MM.1S (cell line): ENCODE results near the gene PARP8.

Source experiments
- DNase-seq: peaks from one replicate; pipeline ENCODE4 v3.0.0-alpha.2; 2015
- H2AFZ ChIP-seq: fragments of 300-600 bp; sonication (generic); 2 replicates; pipeline ENCODE4 v1.6.0; 2016; ENCODE audit warnings: antibody characterized with exemption, low read length
- H3F3A ChIP-seq: fragments of 300-600 bp; sonication (generic); 2 replicates; pipeline ENCODE4 v1.6.1; 2016; ENCODE audit warnings: mild to moderate bottlenecking, antibody characterized with exemption, low read length, moderate library complexity, mixed read lengths; ENCODE audit not compliant: insufficient read depth
- H3K27ac ChIP-seq: fragments of 300-600 bp; sonication (generic); 2 replicates; pipeline ENCODE4 v1.5.1; 2016; ENCODE audit warnings: mild to moderate bottlenecking, low read length
- H3K27me3 ChIP-seq: fragments of 300-600 bp; sonication (generic); replicated peaks from 2 replicates; pipeline ENCODE4 v1.6.0; 2016; ENCODE audit warnings: low read length; ENCODE audit not compliant: insufficient read depth
- H3K36me3 ChIP-seq: fragments of 300-600 bp; sonication (generic); replicated peaks from 2 replicates; pipeline ENCODE4 v1.6.1; 2016; ENCODE audit warnings: mild to moderate bottlenecking, low read length, mixed read lengths; ENCODE audit not compliant: insufficient read depth
- H3K4me1 ChIP-seq: fragments of 300-600 bp; sonication (generic); 2 replicates; pipeline ENCODE4 v1.6.1; 2016; ENCODE audit warnings: low read length, mixed read lengths
- H3K4me2 ChIP-seq: fragments of 300-600 bp; sonication (generic); 2 replicates; pipeline ENCODE4 v1.6.0; 2016; ENCODE audit warnings: low read depth, low read length
- H3K4me3 ChIP-seq: fragments of 300-600 bp; sonication (generic); 2 replicates; pipeline ENCODE4 v1.5.1; 2016; ENCODE audit warnings: low read length, mixed read lengths
- H3K79me2 ChIP-seq: fragments of 300-600 bp; sonication (generic); 2 replicates; pipeline ENCODE4 v1.6.1; 2016; ENCODE audit warnings: mixed run types, low read length, mixed read lengths
- H3K9ac ChIP-seq: fragments of 300-600 bp; sonication (generic); 2 replicates; pipeline ENCODE4 v1.6.1; 2016; ENCODE audit warnings: low read length, mixed read lengths
- H3K9me2 ChIP-seq: fragments of 300-600 bp; sonication (generic); replicated peaks from 2 replicates; pipeline ENCODE4 v1.6.1; 2016; ENCODE audit warnings: mild to moderate bottlenecking, low read length, mixed read lengths; ENCODE audit not compliant: insufficient read depth
- H3K9me3 ChIP-seq: fragments of 300-600 bp; sonication (generic); replicated peaks from 2 replicates; pipeline ENCODE4 v1.6.1; 2016; ENCODE audit warnings: mild to moderate bottlenecking, low read length, mixed read lengths; ENCODE audit not compliant: insufficient read depth
- H4K20me1 ChIP-seq: fragments of 300-600 bp; sonication (generic); 2 replicates; pipeline ENCODE4 v1.6.1; 2016; ENCODE audit warnings: mild to moderate bottlenecking, low read length, moderate library complexity, mixed read lengths; ENCODE audit not compliant: insufficient read depth
- EZH2 ChIP-seq: fragments of 300-600 bp; sonication (generic); optimal IDR thresholded peaks from 2 replicates; pipeline ENCODE3; 2017; ENCODE audit warnings: low read depth, mild to moderate bottlenecking, antibody characterized with exemption, low read length, mixed read lengths
- EZH2phosphoT487 ChIP-seq: fragments of 300-600 bp; sonication (generic); IDR thresholded peaks from 2 replicates; pipeline ENCODE4 v1.6.1; 2018; ENCODE audit warnings: antibody characterized with exemption, low read length
- TF ChIP-seq, protein P1 (sequence below): fragments of 300-600 bp; sonication (generic); IDR thresholded peaks from 2 replicates; pipeline ENCODE4 v1.5.1; 2016; ENCODE audit warnings: antibody characterized with exemption, low read length, mixed read lengths

The PARP8 gene

DNA sequence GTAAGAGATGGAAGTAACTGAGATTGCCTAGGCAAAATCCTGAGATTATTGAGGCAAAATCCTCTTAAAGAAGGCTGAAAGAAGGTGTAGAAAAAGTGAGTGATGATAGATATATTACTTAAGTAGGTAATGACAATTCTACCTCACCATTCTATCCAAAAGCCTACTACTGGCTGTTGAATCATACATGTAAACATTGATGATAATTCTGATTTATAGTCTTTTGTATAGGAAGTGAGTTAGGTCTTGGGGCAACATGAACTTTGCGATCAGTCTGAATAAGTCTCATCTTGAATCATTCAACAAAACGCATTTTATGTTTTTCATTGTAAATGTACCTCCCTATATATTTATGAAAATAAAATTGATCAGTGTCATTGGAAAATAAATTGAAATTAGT, 99.6 kb downstream of the PARP8 start:
- Histone ChIP-seq H3K27me3 (no peaks in the 10 kb centered on the region), H3K79me2 (no peaks in the 10 kb centered on the region), H3F3A (no peaks in the 10 kb centered on the region), H3K9ac (no peak overlapping the region), H3K4me3 (no peak overlapping the region), H3K9me2 (no peaks in the 10 kb centered on the region), H2AFZ (no peak overlapping the region), H3K36me3 (no peaks in the 10 kb centered on the region), H3K9me3 (no peaks in the 10 kb centered on the region), H3K27ac (no peak overlapping the region), H4K20me1 (no peaks in the 10 kb centered on the region), H3K4me2 (no peak overlapping the region), H3K4me1 (no peaks in the 10 kb centered on the region)
- DNase-seq = no peak
- TF ChIP-seq EZH2 (no peak), EZH2phosphoT487 (no peak)

DNA sequence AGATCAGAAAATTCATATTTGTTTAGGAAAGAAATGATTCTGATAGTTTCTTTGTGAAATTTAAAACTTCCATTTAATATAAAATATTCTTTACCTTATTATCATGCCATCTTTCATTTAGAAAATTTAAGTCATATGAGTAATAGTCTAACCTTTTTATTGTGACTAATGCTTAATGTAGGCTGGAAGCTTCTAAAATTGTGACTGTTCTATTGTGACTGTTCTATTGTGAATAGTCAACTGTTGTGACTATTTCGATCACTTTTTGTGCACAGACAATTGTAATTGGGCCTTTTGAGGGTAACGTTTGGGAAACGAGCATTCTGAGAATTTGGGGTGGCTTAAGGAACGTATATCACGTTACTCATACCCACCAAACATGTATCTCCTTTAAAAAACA, 100.0 kb downstream of the PARP8 start:
- Histone ChIP-seq H3K36me3 (no peaks in the 10 kb centered on the region), H4K20me1 (no peaks in the 10 kb centered on the region), H3K9ac (no peak overlapping the region), H3K9me3 (no peaks in the 10 kb centered on the region), H3K9me2 (no peaks in the 10 kb centered on the region), H3K27me3 (no peaks in the 10 kb centered on the region), H3K27ac (no peak overlapping the region), H2AFZ (no peak overlapping the region), H3K4me3 (no peak overlapping the region), H3F3A (no peaks in the 10 kb centered on the region), H3K79me2 (no peaks in the 10 kb centered on the region), H3K4me1 (no peaks in the 10 kb centered on the region), H3K4me2 (no peak overlapping the region)
- TF ChIP-seq, protein P1, sequence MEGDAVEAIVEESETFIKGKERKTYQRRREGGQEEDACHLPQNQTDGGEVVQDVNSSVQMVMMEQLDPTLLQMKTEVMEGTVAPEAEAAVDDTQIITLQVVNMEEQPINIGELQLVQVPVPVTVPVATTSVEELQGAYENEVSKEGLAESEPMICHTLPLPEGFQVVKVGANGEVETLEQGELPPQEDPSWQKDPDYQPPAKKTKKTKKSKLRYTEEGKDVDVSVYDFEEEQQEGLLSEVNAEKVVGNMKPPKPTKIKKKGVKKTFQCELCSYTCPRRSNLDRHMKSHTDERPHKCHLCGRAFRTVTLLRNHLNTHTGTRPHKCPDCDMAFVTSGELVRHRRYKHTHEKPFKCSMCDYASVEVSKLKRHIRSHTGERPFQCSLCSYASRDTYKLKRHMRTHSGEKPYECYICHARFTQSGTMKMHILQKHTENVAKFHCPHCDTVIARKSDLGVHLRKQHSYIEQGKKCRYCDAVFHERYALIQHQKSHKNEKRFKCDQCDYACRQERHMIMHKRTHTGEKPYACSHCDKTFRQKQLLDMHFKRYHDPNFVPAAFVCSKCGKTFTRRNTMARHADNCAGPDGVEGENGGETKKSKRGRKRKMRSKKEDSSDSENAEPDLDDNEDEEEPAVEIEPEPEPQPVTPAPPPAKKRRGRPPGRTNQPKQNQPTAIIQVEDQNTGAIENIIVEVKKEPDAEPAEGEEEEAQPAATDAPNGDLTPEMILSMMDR = no peak
- TF ChIP-seq EZH2 = no peak
- TF ChIP-seq EZH2phosphoT487 = no peak
- DNase-seq = no peak

- Histone ChIP-seq H3K36me3 (no peaks in the 10 kb centered on the region), H3K9me3 (no peaks in the 10 kb centered on the region), H4K20me1 (no peaks in the 10 kb centered on the region), H3K9me2 (no peaks in the 10 kb centered on the region), H3K9ac (no peak overlapping the region), H3K27ac (no peak overlapping the region), H3F3A (no peaks in the 10 kb centered on the region), H3K4me3 (no peak overlapping the region), H3K4me2 (no peak overlapping the region), H3K27me3 (no peaks in the 10 kb centered on the region), H2AFZ (no peak overlapping the region), H3K4me1 (no peaks in the 10 kb centered on the region), H3K79me2 (no peaks in the 10 kb centered on the region)
- TF ChIP-seq, protein P1 = no peak
- no peak for TF ChIP-seq EZH2phosphoT487
- TF ChIP-seq EZH2 = no peak
- DNase-seq = no peak
Measured at GRCh38 chr5:50766967-50767366, 100.5 kb downstream of the PARP8 start.

- H3K9ac ChIP-seq = no peak overlapping the region
- no peak overlapping the region for H2AFZ ChIP-seq
- DNase-seq = no peak
- H3K4me2 ChIP-seq = no peak overlapping the region
- no peaks in the 10 kb centered on the region for H3K9me3 ChIP-seq
- H3K4me3 ChIP-seq = no peak overlapping the region
- no peaks in the 10 kb centered on the region for H3K36me3 ChIP-seq
- no peaks in the 10 kb centered on the region for H3K27me3 ChIP-seq
- no peaks in the 10 kb centered on the region for H3F3A ChIP-seq
- TF ChIP-seq EZH2phosphoT487 = no peak
- no peak for TF ChIP-seq EZH2
- no peaks in the 10 kb centered on the region for H3K4me1 ChIP-seq
- H3K79me2 ChIP-seq = no peaks in the 10 kb centered on the region
- H3K9me2 ChIP-seq = no peaks in the 10 kb centered on the region
- H3K27ac ChIP-seq = no peak overlapping the region
- no peaks in the 10 kb centered on the region for H4K20me1 ChIP-seq
Measured at GRCh38 chr5:50767588-50767987, 101.2 kb downstream of the PARP8 start.
